ENCODE data around the gene UTP18.

Gene UTP18

GRCh38 chr17:51335883-51336822 is 75.8 kb downstream of the UTP18 start:
- no peak for DNase-seq

- DNase-seq, result no peak
Observed at GRCh38 chr17:51341457-51341856, 81.1 kb downstream of the UTP18 start.

- no peak for DNase-seq
Observed at GRCh38 chr17:51342257-51342656, 81.9 kb downstream of the UTP18 start.

GRCh38 chr17:51344532-51344931 is 84.2 kb downstream of the UTP18 start:
- DNase-seq, result no peak

- DNase-seq, result no peak
Observed at GRCh38 chr17:51346218-51346982, 86.1 kb downstream of the UTP18 start.
